Pancreas (tissue), 10 donors: ENCODE results near the gene TSHZ2. TPM values are rescaled to one million over a fixed set of nuclear protein-coding genes. Genes with fewer than 3 reads are reported as not detected.

Source experiments
- ATAC-seq, 4 donors: fragments of 200-7000 bp; cut with Tn5 transposase; one replicate each; pipeline versions ENCODE4 v1.8.0 to v1.9.1; 2020; ENCODE audit warnings: mild to moderate bottlenecking in 4 of 4, moderate library complexity in 4 of 4
- DNase-seq, 6 donors: peaks; one replicate each; pipeline ENCODE4 v3.0.0-alpha.2; 2020
- FAIRE-seq: peaks from 2 replicates; lab custom pipeline; 2012; peaks lifted over from hg19 to GRCh38; lab: Jason Lieb, UNC
- H3K27ac ChIP-seq, 4 donors: fragments of 200-600 bp; sonication (generic); 1 replicate in 3 of 4; 2 replicates in 1 of 4; pipeline versions ENCODE4 v1.5.0 to v1.8.0; 2020
- H3K27me3 ChIP-seq, 4 donors: fragments of 200-600 bp; one replicate each; pipeline ENCODE4 v1.8.0; 2021
- H3K36me3 ChIP-seq, 3 donors: fragments of 200-600 bp; sonication (generic) in 1 of 3; one replicate each; pipeline versions ENCODE4 v1.5.0 to v1.8.0; 2020 to 2021
- H3K4me1 ChIP-seq, 3 donors: fragments of 200-600 bp; one replicate each; pipeline ENCODE4 v1.8.0; 2021
- H3K4me3 ChIP-seq, 4 donors: fragments of 200-600 bp; sonication (generic) in 2 of 4; one replicate each; pipeline versions ENCODE4 v1.5.0 to v1.8.0; 2020 to 2021
- H3K9me3 ChIP-seq, 4 donors: fragments of 200-600 bp; one replicate each; pipeline ENCODE4 v1.8.0; 2021
- WGBS, 2 donors: extraction: QIAGEN DNeasy Blood & Tissue Kit; methylation state at CpG; one replicate each; pipeline ENCODE4 v1.1.7; 2013; 5-methylcytosine and 5-hydroxymethylcytosine counted together
- intact Hi-C, 3 donors: fragments of 100-400 bp; cut with DNase I; formaldehyde crosslinking; loops; one replicate each; pipeline versions ENCODE4 v1.11.1 to v1.14.2; 2022
- polyA plus RNA-seq, 2 donors: library from polyadenylated mRNA; stranded (reverse); fragments of 200-250 nt; gene quantifications; one replicate each; pipeline ENCODE4 v1.2.3, GENCODE V29; 2013
- total RNA-seq, 6 donors: library from RNA; stranded (reverse); fragmentation: NEBNext Ultra II Directional in 4 of 6; extraction: Animal tissue kit (Norgen Biotek cat#: 25700) in 4 of 6; gene quantifications; one replicate each; pipeline versions ENCODE4 v1.2.1 to v1.2.4, GENCODE V29; 2021 to 2023
- TF ChIP-seq, protein P1 (sequence below), 4 donors: fragments of 200-600 bp; sonication (generic) in 3 of 4; IDR thresholded peaks; one replicate each; pipeline versions ENCODE4 v1.5.0 to v1.8.0; 2021; ENCODE audit warnings: antibody characterized with exemption in 4 of 4
- donor health status: healthy with polysubstance abuse.
- donor health status: DM: no; HTN: no; CAD: no; lungs with moderate emphysema.
- donor health status: DM: no; HTN: no; CAD: no.
- donor health status: control.
- donor health status: control.
- donor health status: Bipolar disorder and iron deficiency.
- donor health status: DM: yes; HTN: yes; CAD: no.
- donor health status: DM: no; HTN: no; CAD: no.
- donor health status: DM: no; HTN: no; CAD: no.
- donor health status: DM: yes; HTN: yes; CAD: no.

The TSHZ2 gene
- total and polyA plus RNA-seq, 8 donors, result 2.2 to 23.5 (median 4.5) TPM

DNA sequence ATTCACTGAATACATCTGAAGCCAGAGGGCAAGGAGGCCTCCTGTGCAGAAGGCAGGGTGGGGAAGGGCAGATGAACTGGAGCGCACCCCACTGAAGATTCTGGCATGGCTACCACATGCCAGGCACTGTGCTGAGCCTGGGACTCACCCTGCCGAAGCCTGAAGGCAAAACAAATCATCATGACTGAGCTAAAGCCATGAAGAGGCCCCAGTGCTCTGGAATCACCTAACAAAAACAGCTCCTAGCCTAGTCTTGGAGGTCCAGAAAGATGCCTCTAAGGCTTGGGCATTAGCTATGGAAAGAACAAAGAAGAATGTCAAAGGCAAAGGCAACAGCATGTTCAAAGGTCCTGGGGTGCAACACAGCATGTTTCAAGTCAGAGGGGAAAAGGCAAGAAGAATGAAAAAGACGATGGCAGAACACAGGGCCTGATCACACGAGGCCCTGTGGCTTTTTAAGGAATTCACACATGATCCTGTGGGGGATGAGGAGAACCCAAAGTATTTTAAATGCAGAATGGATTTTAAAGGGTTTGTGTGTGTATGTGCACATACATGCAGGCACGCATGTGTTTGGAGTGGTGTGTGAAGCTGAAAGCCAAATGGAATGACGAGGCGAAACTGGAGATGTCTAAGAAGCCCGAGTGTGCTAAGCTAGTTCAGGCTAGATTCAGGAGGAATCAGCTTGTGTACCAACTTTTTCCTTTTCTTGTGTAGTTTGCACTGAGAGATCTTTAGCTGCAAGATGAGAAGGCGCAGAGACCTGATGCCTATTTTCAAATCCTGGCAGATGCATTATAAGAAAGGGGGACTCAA, 360.1 kb downstream of the TSHZ2 start:
- Histone ChIP-seq H3K4me1 (no peaks in the 10 kb centered on the region), H3K27me3 (no peaks in the 10 kb centered on the region), H3K36me3 (no peaks in the 10 kb centered on the region), H3K9me3 (no peaks in the 10 kb centered on the region), H3K27ac (no peak overlapping the region), H3K4me3 (no peak overlapping the region)
- intact Hi-C loops, result no loop called here
- WGBS, 2 donors, result 88 to 93% methylated on average over 9 of the region's 9 CpGs
- DNase-seq, result no peak
- FAIRE-seq, result no peak
- TF ChIP-seq, protein P1, sequence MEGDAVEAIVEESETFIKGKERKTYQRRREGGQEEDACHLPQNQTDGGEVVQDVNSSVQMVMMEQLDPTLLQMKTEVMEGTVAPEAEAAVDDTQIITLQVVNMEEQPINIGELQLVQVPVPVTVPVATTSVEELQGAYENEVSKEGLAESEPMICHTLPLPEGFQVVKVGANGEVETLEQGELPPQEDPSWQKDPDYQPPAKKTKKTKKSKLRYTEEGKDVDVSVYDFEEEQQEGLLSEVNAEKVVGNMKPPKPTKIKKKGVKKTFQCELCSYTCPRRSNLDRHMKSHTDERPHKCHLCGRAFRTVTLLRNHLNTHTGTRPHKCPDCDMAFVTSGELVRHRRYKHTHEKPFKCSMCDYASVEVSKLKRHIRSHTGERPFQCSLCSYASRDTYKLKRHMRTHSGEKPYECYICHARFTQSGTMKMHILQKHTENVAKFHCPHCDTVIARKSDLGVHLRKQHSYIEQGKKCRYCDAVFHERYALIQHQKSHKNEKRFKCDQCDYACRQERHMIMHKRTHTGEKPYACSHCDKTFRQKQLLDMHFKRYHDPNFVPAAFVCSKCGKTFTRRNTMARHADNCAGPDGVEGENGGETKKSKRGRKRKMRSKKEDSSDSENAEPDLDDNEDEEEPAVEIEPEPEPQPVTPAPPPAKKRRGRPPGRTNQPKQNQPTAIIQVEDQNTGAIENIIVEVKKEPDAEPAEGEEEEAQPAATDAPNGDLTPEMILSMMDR (IDR thresholded peaks at IDR 0.05), result no peak
- ATAC-seq, result no peak

DNA sequence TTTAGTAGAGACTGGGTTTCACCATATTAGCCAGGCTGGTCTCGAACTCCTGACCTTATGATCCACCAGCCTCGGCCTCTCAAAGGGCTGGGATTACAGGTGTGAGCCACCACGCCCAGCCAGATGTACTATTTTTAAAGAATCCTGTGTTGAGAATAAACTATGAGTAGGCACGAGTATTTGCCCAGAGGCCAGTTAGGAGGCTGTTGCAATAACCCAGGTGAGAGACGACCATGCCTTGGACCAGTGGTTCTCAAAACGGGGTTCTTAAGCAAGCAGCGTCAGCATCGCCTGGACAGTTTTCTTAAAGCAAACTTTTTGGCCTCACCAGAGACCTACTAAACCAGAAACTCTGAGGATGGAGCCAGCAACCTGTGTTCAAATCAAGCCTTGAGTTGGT, 362.7 kb downstream of the TSHZ2 start:
- WGBS, 2 donors, result 90 to 94% methylated on average over 8 of the region's 8 CpGs
- ATAC-seq, result no peak
- DNase-seq, result no peak
- intact Hi-C loops, result no loop called here
- no peak for FAIRE-seq
- Histone ChIP-seq H3K4me1 (no peaks in the 10 kb centered on the region), H3K27ac (no peak overlapping the region), H3K4me3 (no peak overlapping the region), H3K36me3 (no peaks in the 10 kb centered on the region), H3K9me3 (no peaks in the 10 kb centered on the region), H3K27me3 (no peaks in the 10 kb centered on the region)
- TF ChIP-seq, protein P1 (IDR thresholded peaks at IDR 0.05), result no peak

DNA sequence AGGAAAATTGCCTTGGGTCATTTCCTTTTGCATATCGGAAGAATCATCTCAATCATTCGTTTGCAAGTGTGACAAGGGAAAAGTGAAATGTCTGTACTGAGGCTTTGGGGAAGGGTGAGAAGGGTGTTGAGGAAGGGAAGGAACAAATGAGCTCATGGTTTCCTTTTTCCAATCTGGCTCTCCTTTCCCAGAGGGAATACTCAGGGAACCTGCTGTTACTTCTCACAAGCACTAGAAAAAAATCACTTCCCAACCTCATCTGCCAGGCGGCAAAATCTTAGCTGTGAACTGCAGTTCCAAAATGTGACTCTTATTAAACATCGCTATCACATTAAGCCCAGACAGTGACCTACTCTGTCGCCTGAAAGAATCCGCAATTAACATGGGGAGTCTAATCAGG, 363.4 kb downstream of the TSHZ2 start:
- Histone ChIP-seq H3K9me3 (no peaks in the 10 kb centered on the region), H3K27ac (no peak overlapping the region), H3K4me1 (no peaks in the 10 kb centered on the region), H3K4me3 (no peak overlapping the region), H3K27me3 (no peaks in the 10 kb centered on the region), H3K36me3 (no peaks in the 10 kb centered on the region)
- ATAC-seq (no peak), DNase-seq (no peak), FAIRE-seq (no peak)
- intact Hi-C loops, result no loop called here
- TF ChIP-seq, protein P1 (IDR thresholded peaks at IDR 0.05), result no peak
- WGBS, 2 donors, result 81 to 85% methylated on average over 6 of the region's 6 CpGs

DNA sequence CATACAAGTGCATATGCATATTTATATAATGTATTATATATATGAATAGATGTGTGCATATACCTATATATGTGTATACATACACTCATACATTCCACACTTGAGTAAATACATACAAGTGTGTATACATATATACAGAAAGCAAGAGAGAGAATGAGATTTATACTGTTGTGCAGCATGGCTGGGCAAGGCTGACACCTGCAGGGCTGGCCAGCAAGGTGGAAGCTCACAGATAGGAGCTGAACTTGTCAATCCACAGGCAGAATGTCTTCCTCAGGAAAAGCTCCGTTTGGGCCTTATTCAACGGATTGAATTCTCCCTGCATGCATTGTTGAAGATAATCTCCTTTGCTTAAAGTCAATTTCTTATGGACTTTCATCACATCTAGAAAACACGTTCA, 364.7 kb downstream of the TSHZ2 start:
- H3K4me3 ChIP-seq, result no peak overlapping the region
- no peak for DNase-seq
- H3K27ac ChIP-seq, result no peak overlapping the region
- TF ChIP-seq, protein P1 (IDR thresholded peaks at IDR 0.05), result no peak
- WGBS, 2 donors, result 56 to 68% methylated on average over 3 of the region's 3 CpGs
- FAIRE-seq, result no peak
- H3K36me3 ChIP-seq, result no peaks in the 10 kb centered on the region
- H3K9me3 ChIP-seq, result no peaks in the 10 kb centered on the region
- H3K4me1 ChIP-seq, result no peaks in the 10 kb centered on the region
- no peaks in the 10 kb centered on the region for H3K27me3 ChIP-seq
- no peak for ATAC-seq
- intact Hi-C loops, result no loop called here
